ENCODE results near the gene PARP3. TPM values are rescaled to one million over a fixed set of nuclear protein-coding genes. Genes with fewer than 3 reads are reported as not detected.
A peak's percentile ranks its signal among the peaks of the same experiment; 100 is the strongest.
"Not testable (repeated sequence)": the region's sequence is repeated elsewhere in the genome, so short reads cannot be mapped to it uniquely, and the experiment has no call there.

PARP3 gene
- total RNA-seq, 1 experiment from 2014 or later: 17.5 TPM

DNA sequence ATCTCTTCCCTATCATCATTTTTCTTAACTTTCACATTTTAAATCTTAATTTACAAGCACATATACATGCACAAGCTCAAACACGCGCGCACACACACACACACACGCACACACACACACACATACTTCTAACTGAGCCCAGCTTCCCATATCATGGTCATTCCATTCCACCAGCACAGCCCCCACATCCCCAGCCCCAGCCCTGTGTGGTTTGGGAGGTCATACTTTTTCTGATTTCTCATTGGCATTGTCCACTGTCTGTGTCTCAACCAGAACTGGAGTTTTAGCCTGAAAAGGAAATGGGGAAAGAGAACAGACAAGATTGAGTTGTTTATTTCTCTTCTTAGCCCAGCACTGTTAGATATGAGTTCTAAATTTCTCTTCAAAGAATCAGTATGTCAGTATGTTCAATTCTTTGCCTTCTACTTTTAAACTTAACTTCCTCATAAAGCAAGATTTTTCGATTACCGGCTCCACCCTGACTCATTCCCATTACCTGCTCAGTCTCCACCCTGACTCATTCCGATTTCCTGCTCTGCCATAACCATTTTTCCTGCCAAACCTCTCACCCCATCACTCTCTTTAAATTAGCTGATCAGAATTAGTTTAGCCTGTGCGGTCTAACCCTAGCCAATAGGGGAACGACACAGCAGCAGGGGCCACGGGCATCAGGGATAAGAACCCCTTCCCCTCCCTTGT, 45.4 kb upstream of the PARP3 start (continued):
- TF ChIP-seq EZH2 (IDR thresholded peaks at IDR 0.05) (no peak), ZNF274 (IDR thresholded peaks at IDR 0.05; ENCODE audit: low read depth, low read length) (no peak)

- Histone ChIP-seq H3K36me3 (ENCODE audit: control insufficient read depth in 1 of 2, insufficient read depth in 2 of 2, low read length in 2 of 2) (no peaks in the 10 kb centered on the region), H3K27ac (ENCODE audit: low read depth, low read length) (peak overlapping the region; percentile 30), H3K4me1 (ENCODE audit: control insufficient read depth in 1 of 2, insufficient read depth in 2 of 2, low read length in 2 of 2) (peaks cover 9 to 41% of the 10 kb centered on the region in 2 experiments), H3K9me3 (ENCODE audit: control insufficient read depth in 1 of 2, insufficient read depth in 1 of 2, low read depth in 1 of 2, low read length in 2 of 2) (no peaks in the 10 kb centered on the region), H3K4me2 (ENCODE audit: low read length) (peak overlapping the region; percentile 72), H4K20me1 (ENCODE audit: insufficient read depth) (no peaks in the 10 kb centered on the region), H3K79me2 (ENCODE audit: insufficient read depth, low read length) (no peaks in the 10 kb centered on the region), H2AFZ (ENCODE audit: low read depth, low read length, poor library complexity, severe bottlenecking) (no peak overlapping the region), H3K27me3 (ENCODE audit: insufficient read depth, low read length) (no peaks in the 10 kb centered on the region), H3K4me3 (replicated peaks in 1 of 2; ENCODE audit: low read depth in 1 of 2, low read length in 2 of 2) (peak overlapping the region; percentile 41 to 56), H3K9ac (ENCODE audit: low read length) (peak overlapping the region; percentile 61), H3K9me2 (ENCODE audit: insufficient read depth) (no peaks in the 10 kb centered on the region)
- TSS peak; percentile 95 for BruUV-seq (replicated peaks)
- POLR2A ChIA-PET: interaction anchor here (1.2 to 1.5 kb wide), 4 partner anchors 9 to 86 kb away, joined by 3 to 5 read pairs (median 4); partner anchors contain the start of genes ACY1, PARP3 and RRP9
- RAD21 ChIA-PET (ENCODE audit: low non-redundant PET in 1 of 2, low total read pairs in 2 of 2, uncharacterized antibody in 2 of 2, unreplicated experiment in 2 of 2): no interaction called here
- intact Hi-C loops (cut with micrococcal nuclease): no loop called here
- CTCF ChIA-PET: interaction anchor here (1.0 to 1.4 kb wide), 2 partner anchors 10 to 78 kb away, joined by 3 to 4 read pairs; no protein-coding TSS in a partner anchor
- DNase-seq (ENCODE audit: low read depth, low spot score) (no peak), ATAC-seq (peak; percentile 67)
- TF ChIP-seq EZH2phosphoT487 (IDR thresholded peaks at IDR 0.05; ENCODE audit: borderline replicate concordance): no peak
- TF ChIP-seq JUND (IDR thresholded peaks at IDR 0.05): no peak
- TF ChIP-seq, protein P1, sequence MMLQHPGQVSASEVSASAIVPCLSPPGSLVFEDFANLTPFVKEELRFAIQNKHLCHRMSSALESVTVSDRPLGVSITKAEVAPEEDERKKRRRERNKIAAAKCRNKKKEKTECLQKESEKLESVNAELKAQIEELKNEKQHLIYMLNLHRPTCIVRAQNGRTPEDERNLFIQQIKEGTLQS (IDR thresholded peaks at IDR 0.05): no peak
- no peak for TF ChIP-seq TCF7L2 (IDR thresholded peaks at IDR 0.05; ENCODE audit: borderline replicate concordance, extremely low read depth, insufficient read depth, insufficient read length)
- peak; percentile 63 for TF ChIP-seq POLR2AphosphoS5 (IDR thresholded peaks at IDR 0.05; ENCODE audit: low read depth, low read length)
- TF ChIP-seq, protein P2, sequence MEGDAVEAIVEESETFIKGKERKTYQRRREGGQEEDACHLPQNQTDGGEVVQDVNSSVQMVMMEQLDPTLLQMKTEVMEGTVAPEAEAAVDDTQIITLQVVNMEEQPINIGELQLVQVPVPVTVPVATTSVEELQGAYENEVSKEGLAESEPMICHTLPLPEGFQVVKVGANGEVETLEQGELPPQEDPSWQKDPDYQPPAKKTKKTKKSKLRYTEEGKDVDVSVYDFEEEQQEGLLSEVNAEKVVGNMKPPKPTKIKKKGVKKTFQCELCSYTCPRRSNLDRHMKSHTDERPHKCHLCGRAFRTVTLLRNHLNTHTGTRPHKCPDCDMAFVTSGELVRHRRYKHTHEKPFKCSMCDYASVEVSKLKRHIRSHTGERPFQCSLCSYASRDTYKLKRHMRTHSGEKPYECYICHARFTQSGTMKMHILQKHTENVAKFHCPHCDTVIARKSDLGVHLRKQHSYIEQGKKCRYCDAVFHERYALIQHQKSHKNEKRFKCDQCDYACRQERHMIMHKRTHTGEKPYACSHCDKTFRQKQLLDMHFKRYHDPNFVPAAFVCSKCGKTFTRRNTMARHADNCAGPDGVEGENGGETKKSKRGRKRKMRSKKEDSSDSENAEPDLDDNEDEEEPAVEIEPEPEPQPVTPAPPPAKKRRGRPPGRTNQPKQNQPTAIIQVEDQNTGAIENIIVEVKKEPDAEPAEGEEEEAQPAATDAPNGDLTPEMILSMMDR (IDR thresholded peaks at IDR 0.05 in 2 of 3, conservative IDR thresholded peaks at IDR 0.05 in 1 of 3; ENCODE audit: borderline replicate concordance in 1 of 3, insufficient read depth in 1 of 3, low read depth in 2 of 3, low read length in 2 of 3): no peak; a peak in 1 of 6 replicates
- no peak for TF ChIP-seq ZNF274 (IDR thresholded peaks at IDR 0.05; ENCODE audit: low read depth, low read length)
Observed at GRCh38 chr3:51897391-51897790, 44.8 kb upstream of the PARP3 start.

DNA sequence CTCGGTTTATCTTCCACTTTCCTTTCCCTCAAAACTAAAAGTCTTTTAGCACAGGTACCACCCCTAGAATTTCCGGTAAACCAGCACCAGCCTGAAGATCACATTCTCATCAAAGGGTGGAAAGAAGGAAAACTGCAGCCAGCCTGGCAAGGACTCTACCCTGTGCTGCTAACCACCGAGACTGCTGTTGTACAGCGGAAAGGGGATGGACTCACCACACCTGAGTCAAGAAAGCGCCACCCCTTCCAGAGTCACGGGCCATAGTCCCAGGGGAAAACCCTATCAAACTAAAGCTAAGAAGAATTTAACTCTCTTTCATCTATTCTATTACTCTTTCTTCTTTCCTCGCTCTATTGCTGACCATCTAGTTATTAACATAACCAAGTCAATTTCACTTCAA, 42.1 kb upstream of the PARP3 start:
- CTCF ChIA-PET; H3K4me2 ChIP-seq (ENCODE audit: low read length); H3K9me3 ChIP-seq (ENCODE audit: control insufficient read depth in 1 of 2, insufficient read depth in 1 of 2, low read depth in 1 of 2, low read length in 2 of 2); H3K36me3 ChIP-seq (ENCODE audit: control insufficient read depth in 1 of 2, insufficient read depth in 2 of 2, low read length in 2 of 2); POLR2A ChIA-PET; RAD21 ChIA-PET (ENCODE audit: low non-redundant PET in 1 of 2, low total read pairs in 2 of 2, uncharacterized antibody in 2 of 2, unreplicated experiment in 2 of 2); H2AFZ ChIP-seq (ENCODE audit: low read depth, low read length, poor library complexity, severe bottlenecking); H4K20me1 ChIP-seq (ENCODE audit: insufficient read depth); H3K79me2 ChIP-seq (ENCODE audit: insufficient read depth, low read length); H3K27ac ChIP-seq (ENCODE audit: low read depth, low read length); DNase-seq (ENCODE audit: low read depth, low spot score); H3K27me3 ChIP-seq (ENCODE audit: insufficient read depth, low read length); H3K9me2 ChIP-seq (ENCODE audit: insufficient read depth); BruUV-seq (replicated peaks); H3K4me3 ChIP-seq (replicated peaks in 1 of 2; ENCODE audit: low read depth in 1 of 2, low read length in 2 of 2); intact Hi-C loops (cut with micrococcal nuclease); H3K9ac ChIP-seq (ENCODE audit: low read length); ATAC-seq: not testable (repeated sequence)
- peaks cover 11 to 53% of the 10 kb centered on the region in 2 experiments for H3K4me1 ChIP-seq (ENCODE audit: control insufficient read depth in 1 of 2, insufficient read depth in 2 of 2, low read length in 2 of 2)
